ENCODE results near the gene WFS1.

GRCh38 chr4:6345866-6346265, 76.2 kb downstream of the WFS1 start:
- TF ChIP-seq, protein P1, sequence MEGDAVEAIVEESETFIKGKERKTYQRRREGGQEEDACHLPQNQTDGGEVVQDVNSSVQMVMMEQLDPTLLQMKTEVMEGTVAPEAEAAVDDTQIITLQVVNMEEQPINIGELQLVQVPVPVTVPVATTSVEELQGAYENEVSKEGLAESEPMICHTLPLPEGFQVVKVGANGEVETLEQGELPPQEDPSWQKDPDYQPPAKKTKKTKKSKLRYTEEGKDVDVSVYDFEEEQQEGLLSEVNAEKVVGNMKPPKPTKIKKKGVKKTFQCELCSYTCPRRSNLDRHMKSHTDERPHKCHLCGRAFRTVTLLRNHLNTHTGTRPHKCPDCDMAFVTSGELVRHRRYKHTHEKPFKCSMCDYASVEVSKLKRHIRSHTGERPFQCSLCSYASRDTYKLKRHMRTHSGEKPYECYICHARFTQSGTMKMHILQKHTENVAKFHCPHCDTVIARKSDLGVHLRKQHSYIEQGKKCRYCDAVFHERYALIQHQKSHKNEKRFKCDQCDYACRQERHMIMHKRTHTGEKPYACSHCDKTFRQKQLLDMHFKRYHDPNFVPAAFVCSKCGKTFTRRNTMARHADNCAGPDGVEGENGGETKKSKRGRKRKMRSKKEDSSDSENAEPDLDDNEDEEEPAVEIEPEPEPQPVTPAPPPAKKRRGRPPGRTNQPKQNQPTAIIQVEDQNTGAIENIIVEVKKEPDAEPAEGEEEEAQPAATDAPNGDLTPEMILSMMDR (IDR thresholded peaks at IDR 0.05; ENCODE audit: insufficient read depth, low read length, poor library complexity, severe bottlenecking): no peak
- no peak for TF ChIP-seq EZH2phosphoT487 (conservative IDR thresholded peaks at IDR 0.05; ENCODE audit: low read length)
